Stimulated activated CD8-positive, alpha-beta memory T cell treated with anti-CD3 and anti-CD28 coated beads, Interleukin-15, amount 100 ng/mL, for 4 hours (primary cell): Measurements from ENCODE around the gene PTTG1.

Experiments
- DNase-seq, 2 donors: peaks; one replicate each; pipeline ENCODE4 v3.0.0-alpha.2; 2020; ENCODE audit warnings: low read depth in 2 of 2

Gene PTTG1

GRCh38 chr5:160473681-160474080 is 52.0 kb downstream of the PTTG1 start:
- no peak for DNase-seq

GRCh38 chr5:160474084-160474483 is 52.4 kb downstream of the PTTG1 start:
- DNase-seq, result no peak

DNA sequence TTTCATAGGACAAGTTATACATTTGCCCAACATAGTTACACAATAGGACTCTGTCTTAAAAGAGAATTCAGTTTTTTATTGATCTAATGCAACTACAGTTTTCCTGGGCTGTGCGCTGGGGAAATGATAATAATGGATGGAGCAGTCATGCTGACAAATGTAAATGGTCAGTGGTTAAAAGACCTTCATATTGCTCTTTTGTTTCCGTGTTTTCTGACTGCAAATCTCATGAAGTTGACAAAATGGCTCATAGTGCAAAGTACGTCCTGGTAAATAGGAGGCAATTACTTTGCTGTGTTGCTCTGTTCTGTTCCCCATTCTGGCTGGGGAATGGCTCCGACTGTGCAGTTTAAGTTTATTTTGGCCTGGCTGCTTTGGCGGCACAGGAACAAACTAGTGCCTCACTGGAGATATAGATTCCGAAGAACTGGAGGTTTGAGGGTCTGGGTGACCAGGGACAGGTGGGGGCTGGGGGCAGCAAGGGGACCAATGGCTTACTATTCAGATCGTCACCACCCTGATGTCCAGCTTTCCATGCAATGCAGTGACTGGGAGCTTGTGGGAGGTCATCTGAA is 54.3 kb downstream of the PTTG1 start:
- no peak for DNase-seq

DNA sequence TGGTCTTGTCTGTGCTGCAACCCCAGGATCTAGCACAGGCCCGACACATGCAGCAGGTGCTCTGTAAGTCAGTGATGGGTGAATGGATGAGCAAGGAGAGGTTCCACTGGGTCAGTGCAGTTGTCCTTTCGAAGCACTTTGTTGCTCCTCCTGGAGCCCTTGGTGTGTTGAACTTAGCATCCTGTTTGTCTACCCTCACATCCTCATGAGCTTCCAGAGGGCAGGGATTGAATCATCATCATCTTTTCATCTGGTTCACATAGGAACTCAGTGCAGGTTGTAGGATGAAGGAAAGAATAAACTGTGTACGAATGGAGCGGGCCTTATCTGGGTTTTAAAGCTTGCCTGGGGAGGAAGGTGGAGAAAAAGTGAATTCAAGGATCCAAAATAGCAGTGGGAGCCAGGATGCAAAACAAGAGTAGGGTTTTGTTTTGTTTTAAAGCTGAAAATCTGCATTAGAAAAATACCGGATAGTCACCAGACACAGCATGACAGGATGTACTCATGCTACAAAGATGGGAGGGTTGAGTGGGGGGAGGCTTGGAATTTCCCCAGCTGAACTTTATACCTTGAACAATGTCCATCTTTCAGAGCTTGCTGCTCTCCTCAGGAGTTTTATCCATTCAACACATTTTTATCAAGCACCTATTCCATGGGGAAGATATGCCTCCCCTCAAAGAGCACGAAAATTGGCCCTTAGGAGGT is 55.8 kb downstream of the PTTG1 start:
- no peak for DNase-seq

DNA sequence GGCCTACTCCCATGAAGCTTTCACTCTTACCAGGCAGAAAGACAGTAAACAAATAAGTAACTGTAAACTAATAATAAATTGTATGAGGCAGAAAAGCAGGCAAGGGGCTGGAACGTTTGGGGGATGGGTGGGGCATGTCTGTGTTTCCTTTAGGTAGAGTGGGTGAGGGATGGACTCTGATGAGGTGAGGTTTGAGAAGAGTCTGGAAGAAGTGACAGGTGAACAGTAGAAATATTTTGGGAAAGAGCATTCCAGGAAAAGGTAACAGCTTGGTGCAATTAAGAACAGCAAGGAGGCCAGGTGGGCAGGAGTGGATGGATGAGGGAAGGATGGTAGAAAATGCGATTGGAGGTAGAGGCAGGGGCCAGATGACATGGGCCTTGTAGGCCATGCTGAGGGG is 56.5 kb downstream of the PTTG1 start:
- DNase-seq, result no peak
